ENCODE measurements around the gene TGM3. TPM values are rescaled to one million over a fixed set of nuclear protein-coding genes. Genes with fewer than 3 reads are reported as not detected.
"Not testable (repeated sequence)": the region's sequence is repeated elsewhere in the genome, so short reads cannot be mapped to it uniquely, and the experiment has no call there.

Gene TGM3
- total RNA-seq, 1 experiment from 2014 or later = 0.11 TPM

DNA sequence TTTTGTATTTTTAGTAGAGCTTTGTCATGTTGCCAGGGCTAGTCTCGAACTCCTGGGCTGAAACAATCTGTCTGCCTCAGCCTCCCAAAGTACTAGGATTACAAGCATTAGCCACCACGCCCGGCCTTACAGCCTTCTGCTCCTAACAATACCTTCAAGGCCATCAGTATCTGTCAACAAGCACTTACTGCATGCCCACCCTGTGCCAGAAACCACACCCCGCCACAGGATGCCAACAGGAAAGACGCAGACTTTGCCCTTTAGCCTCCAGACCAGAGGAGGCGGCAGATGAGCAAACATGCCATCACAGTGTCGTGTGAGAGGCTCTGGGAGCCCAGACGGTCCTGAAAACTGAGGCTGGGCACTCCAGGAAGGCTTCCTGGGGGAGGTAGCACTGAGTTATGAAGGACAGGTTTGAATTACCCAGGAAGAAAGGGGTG is 34.7 kb upstream of the TGM3 start:
- Mint-ChIP-seq H3K4me3 (no peak overlapping the region), H3K9me3 (0 out of 2 replicates have a peak, but pooled peaks cover 4% of the 10 kb centered on the region), H3K36me3 (no peaks in the 10 kb centered on the region), H3K27me3 (ENCODE audit: low read depth) (no peaks in the 10 kb centered on the region), H3K27ac (no peak overlapping the region), H3K4me1 (peaks cover 16% of the 10 kb centered on the region)
- CTCF ChIA-PET = no interaction called here
- 0 out of 2 replicates have a peak, but pooled peaks have one; percentile 10 for TF ChIP-seq GABPB1 (CRISPR knock-in tag; IDR thresholded peaks at IDR 0.05)
- TF ChIP-seq ZNF317 (CRISPR knock-in tag; IDR thresholded peaks at IDR 0.05; ENCODE audit: borderline replicate concordance, low read depth) = no peak
- DNase-seq (ENCODE audit: low spot score) (no peak), ATAC-seq (no peak)
- POLR2A ChIA-PET = no interaction called here

DNA sequence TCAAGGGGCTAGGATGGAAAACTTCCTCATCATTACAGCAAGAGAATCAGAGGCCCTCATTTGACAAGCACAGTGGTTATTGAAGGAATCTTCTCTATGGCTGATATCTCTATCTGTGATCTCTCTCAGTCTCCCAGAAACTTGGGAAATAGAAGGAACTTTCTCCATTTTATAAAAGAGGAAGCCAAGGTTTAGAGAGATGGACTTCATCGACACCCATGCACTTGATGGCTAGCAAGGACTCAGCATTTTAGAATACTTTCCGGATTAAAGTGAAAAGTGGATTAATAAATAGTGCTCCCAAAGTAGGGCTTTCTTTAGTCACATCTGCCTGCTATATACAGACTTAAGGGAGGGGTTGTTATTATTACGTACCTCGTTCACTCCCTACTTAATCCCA is 34.2 kb upstream of the TGM3 start:
- DNase-seq (ENCODE audit: low spot score) = no peak
- no peak overlapping the region for H3K4me3 Mint-ChIP-seq
- H3K36me3 Mint-ChIP-seq = no peaks in the 10 kb centered on the region
- H3K9me3 Mint-ChIP-seq = 0 out of 2 replicates have a peak, but pooled peaks cover 4% of the 10 kb centered on the region
- ChIA-PET CTCF (no interaction called here), POLR2A (no interaction called here)
- TF ChIP-seq MXD4 (CRISPR knock-in tag; IDR thresholded peaks at IDR 0.05; ENCODE audit: borderline replicate concordance) = no peak
- TF ChIP-seq, protein P1, sequence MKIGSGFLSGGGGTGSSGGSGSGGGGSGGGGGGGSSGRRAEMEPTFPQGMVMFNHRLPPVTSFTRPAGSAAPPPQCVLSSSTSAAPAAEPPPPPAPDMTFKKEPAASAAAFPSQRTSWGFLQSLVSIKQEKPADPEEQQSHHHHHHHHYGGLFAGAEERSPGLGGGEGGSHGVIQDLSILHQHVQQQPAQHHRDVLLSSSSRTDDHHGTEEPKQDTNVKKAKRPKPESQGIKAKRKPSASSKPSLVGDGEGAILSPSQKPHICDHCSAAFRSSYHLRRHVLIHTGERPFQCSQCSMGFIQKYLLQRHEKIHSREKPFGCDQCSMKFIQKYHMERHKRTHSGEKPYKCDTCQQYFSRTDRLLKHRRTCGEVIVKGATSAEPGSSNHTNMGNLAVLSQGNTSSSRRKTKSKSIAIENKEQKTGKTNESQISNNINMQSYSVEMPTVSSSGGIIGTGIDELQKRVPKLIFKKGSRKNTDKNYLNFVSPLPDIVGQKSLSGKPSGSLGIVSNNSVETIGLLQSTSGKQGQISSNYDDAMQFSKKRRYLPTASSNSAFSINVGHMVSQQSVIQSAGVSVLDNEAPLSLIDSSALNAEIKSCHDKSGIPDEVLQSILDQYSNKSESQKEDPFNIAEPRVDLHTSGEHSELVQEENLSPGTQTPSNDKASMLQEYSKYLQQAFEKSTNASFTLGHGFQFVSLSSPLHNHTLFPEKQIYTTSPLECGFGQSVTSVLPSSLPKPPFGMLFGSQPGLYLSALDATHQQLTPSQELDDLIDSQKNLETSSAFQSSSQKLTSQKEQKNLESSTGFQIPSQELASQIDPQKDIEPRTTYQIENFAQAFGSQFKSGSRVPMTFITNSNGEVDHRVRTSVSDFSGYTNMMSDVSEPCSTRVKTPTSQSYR (CRISPR knock-in tag; IDR thresholded peaks at IDR 0.05) = no peak
- ATAC-seq = no peak
- H3K27me3 Mint-ChIP-seq (ENCODE audit: low read depth) = no peaks in the 10 kb centered on the region
- no peak overlapping the region for H3K27ac Mint-ChIP-seq
- peaks cover 16% of the 10 kb centered on the region for H3K4me1 Mint-ChIP-seq

DNA sequence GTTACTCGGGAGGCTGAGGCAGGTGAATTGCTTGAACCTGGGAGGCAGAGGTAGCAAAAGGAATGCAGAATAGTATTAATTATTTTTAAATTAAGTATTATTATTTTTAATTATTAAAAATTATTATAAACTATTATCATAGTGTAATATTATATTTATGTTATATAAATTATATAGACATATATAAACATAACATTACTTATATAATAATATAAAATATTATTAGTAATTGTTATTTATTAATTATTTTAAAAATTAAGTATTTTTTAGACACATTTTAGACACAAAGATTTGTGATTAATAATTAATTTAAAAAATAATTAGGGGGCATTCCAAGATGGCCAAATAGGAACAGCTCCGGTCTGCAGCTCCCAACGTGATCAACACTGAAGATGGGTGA is 31.7 kb upstream of the TGM3 start:
- peak overlapping the region; percentile 55 for H3K4me3 Mint-ChIP-seq
- ChIA-PET CTCF (interaction anchor here (0.9 to 1.7 kb wide), 4 partner anchors 27 to 182 kb away, joined by 3 to 7 read pairs (median 4); no protein-coding TSS in a partner anchor), POLR2A (interaction anchor here (1.6 kb wide), 1 partner anchor 19 kb away, joined by 3 read pairs; no protein-coding TSS in a partner anchor)
- ATAC-seq (no peak), DNase-seq (ENCODE audit: low spot score) (no peak)
- no peak overlapping the region for H3K27ac Mint-ChIP-seq
- no peaks in the 10 kb centered on the region for H3K27me3 Mint-ChIP-seq (ENCODE audit: low read depth)
- no peaks in the 10 kb centered on the region for H3K36me3 Mint-ChIP-seq
- H3K9me3 Mint-ChIP-seq = 0 out of 2 replicates have a peak, but pooled peaks cover 4% of the 10 kb centered on the region
- peaks cover 16% of the 10 kb centered on the region for H3K4me1 Mint-ChIP-seq
- TF ChIP-seq, protein P2, sequence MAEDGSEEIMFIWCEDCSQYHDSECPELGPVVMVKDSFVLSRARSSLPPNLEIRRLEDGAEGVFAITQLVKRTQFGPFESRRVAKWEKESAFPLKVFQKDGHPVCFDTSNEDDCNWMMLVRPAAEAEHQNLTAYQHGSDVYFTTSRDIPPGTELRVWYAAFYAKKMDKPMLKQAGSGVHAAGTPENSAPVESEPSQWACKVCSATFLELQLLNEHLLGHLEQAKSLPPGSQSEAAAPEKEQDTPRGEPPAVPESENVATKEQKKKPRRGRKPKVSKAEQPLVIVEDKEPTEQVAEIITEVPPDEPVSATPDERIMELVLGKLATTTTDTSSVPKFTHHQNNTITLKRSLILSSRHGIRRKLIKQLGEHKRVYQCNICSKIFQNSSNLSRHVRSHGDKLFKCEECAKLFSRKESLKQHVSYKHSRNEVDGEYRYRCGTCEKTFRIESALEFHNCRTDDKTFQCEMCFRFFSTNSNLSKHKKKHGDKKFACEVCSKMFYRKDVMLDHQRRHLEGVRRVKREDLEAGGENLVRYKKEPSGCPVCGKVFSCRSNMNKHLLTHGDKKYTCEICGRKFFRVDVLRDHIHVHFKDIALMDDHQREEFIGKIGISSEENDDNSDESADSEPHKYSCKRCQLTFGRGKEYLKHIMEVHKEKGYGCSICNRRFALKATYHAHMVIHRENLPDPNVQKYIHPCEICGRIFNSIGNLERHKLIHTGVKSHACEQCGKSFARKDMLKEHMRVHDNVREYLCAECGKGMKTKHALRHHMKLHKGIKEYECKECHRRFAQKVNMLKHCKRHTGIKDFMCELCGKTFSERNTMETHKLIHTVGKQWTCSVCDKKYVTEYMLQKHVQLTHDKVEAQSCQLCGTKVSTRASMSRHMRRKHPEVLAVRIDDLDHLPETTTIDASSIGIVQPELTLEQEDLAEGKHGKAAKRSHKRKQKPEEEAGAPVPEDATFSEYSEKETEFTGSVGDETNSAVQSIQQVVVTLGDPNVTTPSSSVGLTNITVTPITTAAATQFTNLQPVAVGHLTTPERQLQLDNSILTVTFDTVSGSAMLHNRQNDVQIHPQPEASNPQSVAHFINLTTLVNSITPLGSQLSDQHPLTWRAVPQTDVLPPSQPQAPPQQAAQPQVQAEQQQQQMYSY (CRISPR knock-in tag; IDR thresholded peaks at IDR 0.05) = no peak
- peak; percentile 98 for TF ChIP-seq HMGA2 (CRISPR knock-in tag; IDR thresholded peaks at IDR 0.05)

- H3K27ac Mint-ChIP-seq = peak overlapping the region; percentile 71; the same call in 1 of the 2 replicates
These were observed 31.0 kb upstream of the TGM3 start for GRCh38 chr20:2264621-2265374.

More at GRCh38 chr20:2264621-2265374, 31.0 kb upstream of the TGM3 start:
- CTCF ChIA-PET = interaction anchor here (0.7 to 1.7 kb wide), 6 partner anchors 28 to 488 kb away, joined by 3 to 7 read pairs (median 3); no protein-coding TSS in a partner anchor
- not testable (repeated sequence) for H3K36me3 Mint-ChIP-seq; H3K9me3 Mint-ChIP-seq; H3K27me3 Mint-ChIP-seq (ENCODE audit: low read depth); ATAC-seq
- peaks cover 16% of the 10 kb centered on the region for H3K4me1 Mint-ChIP-seq
- peak overlapping the region; percentile 55 for H3K4me3 Mint-ChIP-seq
- 0 out of 2 replicates have a peak, but pooled peaks have one; percentile 58 for TF ChIP-seq ETV6 (CRISPR knock-in tag; IDR thresholded peaks at IDR 0.05)
- 0 out of 2 replicates have a peak, but pooled peaks have one; percentile 58 for TF ChIP-seq EMX1 (CRISPR knock-in tag; IDR thresholded peaks at IDR 0.05)
- TF ChIP-seq FOXK1 (CRISPR knock-in tag; IDR thresholded peaks at IDR 0.05) = peak; percentile 83
- peak; percentile 39; the same call in 1 of the 2 replicates for TF ChIP-seq MAX (CRISPR knock-in tag; IDR thresholded peaks at IDR 0.05)
- TF ChIP-seq GABPB1 (CRISPR knock-in tag; IDR thresholded peaks at IDR 0.05) = peak; percentile 57; the same call in 1 of the 2 replicates
- TF ChIP-seq, protein P1 (CRISPR knock-in tag; IDR thresholded peaks at IDR 0.05) = peak; percentile 59; the same call in 1 of the 2 replicates
- TF ChIP-seq FOXP4 (CRISPR knock-in tag; IDR thresholded peaks at IDR 0.05) = peak; percentile 59; the same call in 1 of the 2 replicates
- peak; percentile 65 for DNase-seq (ENCODE audit: low spot score)
- POLR2A ChIA-PET = interaction anchor here (1.6 kb wide), 1 partner anchor 19 kb away, joined by 3 read pairs; no protein-coding TSS in a partner anchor
